ENCODE measurements around the gene PTPMT1.

The PTPMT1 gene

GRCh38 chr11:47551086-47551485 lies 14.3 kb upstream of the PTPMT1 start:
- Histone ChIP-seq H3K9me3 (ENCODE audit: control insufficient read depth, insufficient read depth, low read length) (no peaks in the 10 kb centered on the region), H3K79me2 (ENCODE audit: control insufficient read depth, low read length) (peaks cover 73% of the 10 kb centered on the region), H4K20me1 (ENCODE audit: control insufficient read depth, insufficient read depth, low read depth, low read length) (peaks cover 24% of the 10 kb centered on the region), H3K4me2 (ENCODE audit: low read length) (peak overlapping the region; percentile 100), H3K27me3 (ENCODE audit: control insufficient read depth, low read length) (no peaks in the 10 kb centered on the region), H3K9me2 (replicated peaks; ENCODE audit: control insufficient read depth, low read length) (no peaks in the 10 kb centered on the region), H3K4me3 (ENCODE audit: low read length) (peak overlapping the region; percentile 94), H3K4me1 (ENCODE audit: control insufficient read depth, low read length) (peaks cover 26% of the 10 kb centered on the region), H3K36me3 (ENCODE audit: control insufficient read depth, low read length) (peaks cover 57% of the 10 kb centered on the region), H3K27ac (ENCODE audit: low read depth, low read length) (0 out of 2 replicates have a peak overlapping the region, but pooled peaks have one; percentile 18), H3F3A (ENCODE audit: control insufficient read depth, insufficient read depth) (peaks cover 10% of the 10 kb centered on the region; the same call in 1 of the 2 replicates)
- TF ChIP-seq EZH2phosphoT487 (IDR thresholded peaks at IDR 0.05; ENCODE audit: borderline replicate concordance, low read length) (no peak), CTCF (IDR thresholded peaks at IDR 0.05; ENCODE audit: low read depth, low read length, poor library complexity, severe bottlenecking) (peak; percentile 59)

- Histone ChIP-seq H3K4me3 (ENCODE audit: low read length) (peak overlapping the region; percentile 94), H3K27me3 (ENCODE audit: control insufficient read depth, low read length) (no peaks in the 10 kb centered on the region), H3K79me2 (ENCODE audit: control insufficient read depth, low read length) (peaks cover 63% of the 10 kb centered on the region), H3F3A (ENCODE audit: control insufficient read depth, insufficient read depth) (peaks cover 11% of the 10 kb centered on the region; the same call in 1 of the 2 replicates), H3K9me2 (replicated peaks; ENCODE audit: control insufficient read depth, low read length) (no peaks in the 10 kb centered on the region), H3K4me2 (ENCODE audit: low read length) (peak overlapping the region; percentile 100), H3K4me1 (ENCODE audit: control insufficient read depth, low read length) (peaks cover 26% of the 10 kb centered on the region), H3K36me3 (ENCODE audit: control insufficient read depth, low read length) (peaks cover 50% of the 10 kb centered on the region), H3K9me3 (ENCODE audit: control insufficient read depth, insufficient read depth, low read length) (no peaks in the 10 kb centered on the region), H4K20me1 (ENCODE audit: control insufficient read depth, insufficient read depth, low read depth, low read length) (peaks cover 24% of the 10 kb centered on the region), H3K27ac (ENCODE audit: low read depth, low read length) (peak overlapping the region; percentile 69)
- no peak for TF ChIP-seq CTCF (IDR thresholded peaks at IDR 0.05; ENCODE audit: low read depth, low read length, poor library complexity, severe bottlenecking)
- no peak for TF ChIP-seq EZH2phosphoT487 (IDR thresholded peaks at IDR 0.05; ENCODE audit: borderline replicate concordance, low read length)
Measured at GRCh38 chr11:47552056-47552565, 13.3 kb upstream of the PTPMT1 start.

- Histone ChIP-seq H3K79me2 (ENCODE audit: control insufficient read depth, low read length) (peaks cover 56% of the 10 kb centered on the region), H4K20me1 (ENCODE audit: control insufficient read depth, insufficient read depth, low read depth, low read length) (peaks cover 20% of the 10 kb centered on the region), H3K9me3 (ENCODE audit: control insufficient read depth, insufficient read depth, low read length) (no peaks in the 10 kb centered on the region), H3K27ac (ENCODE audit: low read depth, low read length) (peak within 1 kb of the TSS; percentile 69), H3K9me2 (replicated peaks; ENCODE audit: control insufficient read depth, low read length) (no peaks in the 10 kb centered on the region), H3K27me3 (ENCODE audit: control insufficient read depth, low read length) (no peaks in the 10 kb centered on the region), H3K4me2 (ENCODE audit: low read length) (peak within 1 kb of the TSS; percentile 100), H3F3A (ENCODE audit: control insufficient read depth, insufficient read depth) (peaks cover 11% of the 10 kb centered on the region; the same call in 1 of the 2 replicates), H3K36me3 (ENCODE audit: control insufficient read depth, low read length) (peaks cover 44% of the 10 kb centered on the region), H3K4me3 (ENCODE audit: low read length) (peak within 1 kb of the TSS; percentile 94), H3K4me1 (ENCODE audit: control insufficient read depth, low read length) (peaks cover 26% of the 10 kb centered on the region)
- TF ChIP-seq CTCF (IDR thresholded peaks at IDR 0.05; ENCODE audit: low read depth, low read length, poor library complexity, severe bottlenecking) (peak; percentile 89), EZH2phosphoT487 (IDR thresholded peaks at IDR 0.05; ENCODE audit: borderline replicate concordance, low read length) (no peak)
Measured at GRCh38 chr11:47552566-47553405, 12.6 kb upstream of the PTPMT1 start, which contains the start of gene CELF1. Gene CELF1, minus strand, starts transcription at chr11:47553132. Its CDS starts 53,609 bp downstream, at chr11:47499523.

All from DOHH2 (cell line).